DMS 273 (cell line): Measurements from ENCODE around the gene NIF3L1.

Experiments
- DNase-seq: peaks from one replicate; lab custom pipeline; 2025; ENCODE audit not compliant: unreplicated experiment; lab: John Stamatoyannopoulos, UW

Gene NIF3L1, protein sequence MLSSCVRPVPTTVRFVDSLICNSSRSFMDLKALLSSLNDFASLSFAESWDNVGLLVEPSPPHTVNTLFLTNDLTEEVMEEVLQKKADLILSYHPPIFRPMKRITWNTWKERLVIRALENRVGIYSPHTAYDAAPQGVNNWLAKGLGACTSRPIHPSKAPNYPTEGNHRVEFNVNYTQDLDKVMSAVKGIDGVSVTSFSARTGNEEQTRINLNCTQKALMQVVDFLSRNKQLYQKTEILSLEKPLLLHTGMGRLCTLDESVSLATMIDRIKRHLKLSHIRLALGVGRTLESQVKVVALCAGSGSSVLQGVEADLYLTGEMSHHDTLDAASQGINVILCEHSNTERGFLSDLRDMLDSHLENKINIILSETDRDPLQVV

DNA sequence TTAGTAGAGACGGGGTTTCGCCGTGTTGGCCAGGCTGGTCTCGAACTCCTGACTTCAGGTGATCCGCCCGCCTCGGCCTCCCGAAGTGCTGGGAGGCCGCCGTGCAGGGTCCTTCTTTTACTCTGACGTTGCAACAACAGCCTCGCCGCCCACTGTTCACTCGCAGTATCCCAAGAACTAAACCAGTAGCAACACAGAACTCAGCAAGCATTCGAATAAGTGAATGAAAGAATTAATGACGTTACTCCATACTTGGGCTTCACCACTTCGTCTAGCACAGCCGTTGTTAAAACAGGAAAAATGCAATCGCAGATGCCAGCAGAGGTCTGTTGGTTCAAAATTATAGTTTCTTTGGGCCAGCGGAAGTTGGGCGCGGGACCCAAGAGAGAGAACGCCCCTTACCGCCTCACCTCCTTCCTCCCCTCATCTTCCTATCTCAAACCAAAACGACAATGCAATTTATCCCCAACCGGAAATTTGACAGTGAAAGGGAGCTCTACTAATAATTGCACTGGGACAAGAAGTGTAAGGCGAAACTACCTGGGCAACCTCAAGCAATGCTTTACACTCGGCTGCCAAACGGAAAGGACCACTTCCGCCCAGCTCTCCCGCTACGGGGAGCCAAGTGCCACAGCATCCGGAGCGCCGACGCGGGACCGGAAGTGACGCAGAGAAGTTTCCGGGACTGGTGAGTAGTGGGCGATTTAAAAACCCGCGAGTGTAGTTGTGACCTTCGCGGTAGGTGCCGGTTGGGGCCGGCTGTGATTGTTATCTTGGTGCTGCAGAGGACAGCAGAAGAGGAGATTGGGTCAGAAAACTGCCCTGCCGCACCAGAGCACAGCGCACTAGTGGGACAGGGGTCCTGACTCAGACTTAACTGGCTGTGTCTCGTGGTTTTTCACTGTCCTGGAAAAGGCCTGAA, at the start of gene NIF3L1, which contains the start of gene PPIL3:
NIF3L1 (plus strand) TSS at position 668 of the 922 bp plus-strand sequence. CDS start 2,573 bp downstream, outside the sequence.
PPIL3 (minus strand) TSS at position 374 of the 922 bp plus-strand sequence. CDS start 1,462 bp downstream, outside the sequence.
- peak; percentile 99 for DNase-seq

DNA sequence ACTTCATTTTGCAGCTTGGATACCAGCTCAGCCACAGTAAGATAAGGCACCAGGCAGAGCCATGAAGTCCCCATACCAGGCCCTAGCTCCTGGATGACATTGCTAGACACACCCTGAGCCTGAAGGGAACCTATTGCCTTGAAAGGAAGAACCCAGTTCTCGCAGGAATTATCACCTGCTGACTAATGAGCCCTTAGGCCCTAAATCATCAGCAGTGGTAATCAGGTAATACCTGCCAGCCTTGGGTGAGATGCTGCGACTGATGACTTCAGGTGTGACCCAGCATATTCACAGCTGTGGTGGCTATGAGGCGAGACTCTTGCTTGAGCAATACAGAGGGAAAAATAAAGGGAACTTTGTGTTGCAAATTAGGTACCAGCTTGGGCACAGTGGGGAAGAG, 49.7 kb upstream of the NIF3L1 start:
- no peak for DNase-seq

DNA sequence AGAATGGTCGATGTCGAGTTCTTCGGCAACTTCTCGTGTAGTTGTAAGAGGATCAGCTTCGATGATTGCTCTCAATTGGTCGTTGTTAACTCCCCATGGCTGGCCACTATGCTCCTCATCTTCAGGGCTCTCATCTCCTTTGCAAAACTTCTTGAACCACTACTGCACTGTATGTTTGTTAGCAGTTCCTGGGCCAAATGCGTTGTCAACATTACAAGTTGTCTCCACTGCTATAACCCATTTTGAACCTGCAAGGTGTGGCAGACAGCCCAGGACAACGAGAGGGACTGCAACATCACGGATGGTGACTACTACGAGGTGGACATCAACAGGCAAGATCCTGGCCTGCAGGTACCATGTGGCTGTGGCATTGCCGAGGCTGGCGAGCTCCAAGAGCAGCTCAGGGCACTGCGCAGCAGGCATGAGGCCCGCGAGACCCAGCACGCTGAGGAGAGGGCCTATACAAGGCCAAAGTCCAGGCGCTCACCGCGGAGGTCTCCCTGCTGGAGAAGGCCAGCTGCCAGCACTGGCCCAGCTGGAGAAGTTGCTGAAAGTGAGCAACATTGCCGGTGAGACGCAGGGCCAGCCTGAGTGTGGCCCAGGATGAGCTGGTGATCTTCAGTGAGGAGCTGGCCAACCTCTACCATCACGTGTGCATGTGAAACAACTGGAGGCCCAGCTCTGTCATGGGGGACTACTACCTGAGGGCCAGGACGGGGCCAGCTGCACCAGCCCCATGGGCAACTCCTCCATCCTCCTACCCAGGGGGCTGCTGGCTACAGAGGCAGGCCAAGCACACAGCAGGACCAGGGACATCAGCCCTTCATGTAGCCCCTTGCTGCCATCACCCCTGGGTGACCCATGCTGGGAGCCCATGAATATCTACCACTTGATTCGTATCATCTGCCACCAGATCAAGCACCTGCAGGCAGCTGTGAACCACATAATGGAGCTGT, 44.9 kb upstream of the NIF3L1 start:
- DNase-seq, result no peak

DNA sequence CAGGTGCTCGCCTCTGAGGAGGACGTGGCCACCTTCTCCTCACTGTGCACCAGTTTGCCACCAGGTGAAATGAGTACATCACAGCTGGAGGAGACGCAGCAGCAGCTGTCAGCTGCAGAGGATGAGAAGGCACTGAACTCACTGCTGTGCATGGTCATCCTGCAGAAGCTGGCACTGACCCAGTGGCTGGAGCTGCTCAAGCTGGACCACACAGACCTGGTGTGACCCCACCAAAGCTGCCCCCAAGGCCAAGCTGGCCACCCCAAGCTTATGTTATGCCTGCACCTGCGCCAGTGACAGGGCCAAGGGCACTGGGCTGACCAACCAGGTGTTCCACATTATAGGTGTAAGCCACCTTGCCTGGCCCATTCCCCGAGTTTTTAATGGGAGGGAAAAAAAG, 44.0 kb upstream of the NIF3L1 start:
- no peak for DNase-seq

DNA sequence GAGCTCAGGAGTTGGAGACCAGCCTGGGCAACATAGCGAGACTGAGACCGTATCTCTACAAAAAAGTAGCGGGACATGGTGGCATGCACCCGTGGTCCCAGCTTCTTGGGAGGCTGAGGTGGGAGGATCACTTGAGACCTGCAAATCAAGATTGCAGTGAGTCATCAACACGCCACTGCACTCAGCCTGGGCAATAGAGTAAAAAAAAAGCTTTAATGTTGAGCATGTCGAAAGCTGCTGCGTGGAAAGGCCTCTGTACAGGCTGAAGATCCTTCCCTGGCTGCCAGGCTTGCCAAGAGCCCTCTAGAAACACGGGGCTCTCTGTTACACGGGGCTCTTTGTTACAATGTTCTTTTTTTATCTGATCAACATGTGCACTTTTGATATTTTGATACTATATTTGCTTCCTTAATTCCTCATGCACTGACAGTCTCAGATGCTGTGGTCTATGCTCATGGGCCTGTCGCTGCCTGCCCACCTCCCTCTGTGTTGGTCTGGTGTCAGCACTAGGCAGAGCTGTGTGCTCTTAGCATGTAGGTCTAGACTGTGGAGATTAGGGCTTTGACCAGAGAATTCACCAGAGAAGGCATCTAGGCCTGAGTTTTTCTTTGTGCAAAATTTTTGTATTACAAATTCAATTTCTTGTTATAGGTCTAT, 43.4 kb upstream of the NIF3L1 start:
- peak; percentile 9 for DNase-seq

DNA sequence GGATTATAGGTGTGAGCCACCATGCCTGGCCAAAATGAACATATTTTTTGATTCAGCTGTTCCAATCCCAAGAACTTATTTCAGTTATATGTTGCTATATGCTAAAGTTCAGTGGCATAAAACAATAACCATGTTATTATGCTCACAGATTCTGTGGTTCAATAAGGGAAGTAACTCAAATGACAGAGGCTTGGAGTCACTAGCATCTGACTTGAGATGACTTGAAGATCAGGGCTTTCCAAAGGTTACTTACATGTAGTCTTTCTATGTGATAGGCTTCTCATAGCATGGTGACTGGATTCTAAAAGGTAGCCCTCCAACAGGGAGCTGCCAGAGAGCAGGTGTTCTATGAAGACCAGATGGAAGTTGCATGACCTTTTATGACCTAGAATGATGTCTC, 41.9 kb upstream of the NIF3L1 start:
- peak; percentile 10 for DNase-seq

DNA sequence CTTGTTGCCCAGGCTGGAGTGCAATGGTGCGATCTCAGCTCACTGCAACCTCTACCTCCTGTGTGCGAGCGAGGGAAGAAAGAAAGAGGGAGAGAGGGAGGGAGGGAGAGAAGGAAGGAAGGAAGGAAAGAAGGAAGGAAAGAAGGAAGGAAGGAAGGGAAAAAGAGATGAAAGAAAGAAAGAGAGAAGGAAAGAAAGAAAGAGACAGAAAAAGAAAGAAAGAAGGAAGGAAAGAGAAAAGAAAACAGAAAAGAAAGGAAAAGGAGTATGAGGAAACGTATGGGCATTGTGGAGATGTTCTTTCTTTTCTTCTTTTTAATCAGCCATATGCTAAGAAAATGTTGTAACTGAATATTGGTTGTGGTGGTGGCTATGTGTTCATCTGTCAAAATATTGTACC, 41.2 kb upstream of the NIF3L1 start:
- no peak for DNase-seq

DNA sequence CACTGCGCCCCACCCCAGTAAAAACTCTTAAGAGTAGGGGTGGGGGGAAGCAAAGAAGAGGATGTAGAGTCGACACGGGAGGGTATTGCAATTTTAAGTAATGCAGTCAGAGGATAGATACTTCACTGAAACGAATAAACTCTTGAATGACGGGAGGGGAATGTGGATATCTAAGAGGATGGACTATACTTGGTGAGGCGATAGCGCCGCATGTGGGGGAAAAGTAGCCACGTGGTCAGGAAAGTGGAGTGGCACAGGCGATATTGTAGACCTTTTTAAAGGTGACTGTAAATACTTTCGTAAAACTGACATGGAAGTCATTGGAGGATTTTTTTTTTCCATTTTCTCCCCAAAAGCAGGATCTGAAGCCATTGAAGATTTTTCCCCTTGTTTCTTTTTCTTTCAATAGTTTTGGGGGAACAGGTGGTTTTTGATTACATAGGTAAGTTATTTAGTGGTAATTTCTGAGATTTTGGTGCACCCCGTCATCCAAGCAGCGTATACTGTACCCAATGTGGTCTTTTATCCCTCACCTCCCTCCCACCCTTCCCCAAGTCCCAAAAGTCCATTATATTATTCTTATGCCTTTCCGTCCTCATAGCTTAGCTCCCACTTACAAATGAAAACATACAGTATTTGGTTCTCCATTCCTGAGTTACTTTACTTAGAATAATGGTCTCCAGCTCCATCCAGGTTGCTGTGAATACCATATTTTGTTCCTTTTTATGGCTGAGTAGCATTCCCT, 38.5 kb upstream of the NIF3L1 start:
- DNase-seq, result peak; percentile 35

DNA sequence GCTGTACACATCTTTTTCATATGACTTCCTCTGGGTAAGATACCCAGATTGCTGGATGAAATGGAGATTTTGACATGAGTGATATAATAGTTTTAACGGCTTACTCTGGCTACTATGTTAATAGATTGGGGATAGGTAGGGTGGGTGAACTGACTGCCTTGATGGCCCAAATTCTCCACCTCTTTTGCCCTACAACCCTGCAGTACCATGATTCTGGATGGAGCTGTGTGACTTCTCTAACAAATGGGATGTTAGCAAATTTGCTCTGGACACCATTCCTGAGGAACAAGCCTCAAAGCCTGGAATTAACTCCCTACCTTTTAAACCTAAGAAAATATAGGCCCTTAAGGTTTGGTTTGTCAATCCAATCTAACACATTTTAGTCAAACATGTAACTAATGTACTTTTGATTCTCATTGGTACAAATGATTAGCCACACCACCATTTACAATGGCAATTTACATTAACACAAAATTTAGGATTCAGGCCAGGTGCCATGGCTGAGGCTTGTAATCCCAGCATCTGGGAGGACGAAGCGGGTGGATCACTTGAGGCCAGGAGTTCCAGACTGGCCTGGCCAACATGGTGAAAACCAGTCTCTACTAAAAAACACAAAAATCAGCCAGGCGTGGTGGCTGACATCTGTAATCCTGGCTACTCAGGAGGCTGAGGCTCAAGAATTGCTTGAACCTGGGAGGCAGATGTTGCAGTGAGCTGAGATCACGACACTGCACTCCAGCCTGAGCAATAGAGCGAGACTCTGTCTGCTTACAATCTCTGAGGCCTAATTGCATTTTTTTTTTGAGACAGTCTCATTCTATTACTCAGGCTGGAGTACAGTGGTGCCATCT, 37.5 kb upstream of the NIF3L1 start:
- DNase-seq, result peak; percentile 24

DNA sequence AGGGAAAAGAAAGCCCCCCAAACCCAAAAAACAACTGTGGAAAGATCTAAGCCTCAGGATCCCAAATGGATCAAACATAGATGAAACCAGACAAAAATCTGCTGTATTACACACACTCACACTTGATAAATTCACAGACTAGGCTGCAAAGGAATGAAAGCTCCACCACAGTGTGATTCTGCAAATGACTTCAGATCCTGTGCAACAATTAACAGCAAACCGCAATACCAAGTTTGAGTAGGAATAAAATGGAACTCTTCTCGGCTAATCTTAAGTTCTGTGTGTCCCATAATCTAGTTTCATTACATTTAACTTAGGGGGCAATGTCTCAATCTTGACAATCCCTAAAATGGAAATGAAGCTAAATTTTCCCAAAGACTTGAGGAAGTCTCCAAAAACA, 36.6 kb upstream of the NIF3L1 start:
- no peak for DNase-seq

DNA sequence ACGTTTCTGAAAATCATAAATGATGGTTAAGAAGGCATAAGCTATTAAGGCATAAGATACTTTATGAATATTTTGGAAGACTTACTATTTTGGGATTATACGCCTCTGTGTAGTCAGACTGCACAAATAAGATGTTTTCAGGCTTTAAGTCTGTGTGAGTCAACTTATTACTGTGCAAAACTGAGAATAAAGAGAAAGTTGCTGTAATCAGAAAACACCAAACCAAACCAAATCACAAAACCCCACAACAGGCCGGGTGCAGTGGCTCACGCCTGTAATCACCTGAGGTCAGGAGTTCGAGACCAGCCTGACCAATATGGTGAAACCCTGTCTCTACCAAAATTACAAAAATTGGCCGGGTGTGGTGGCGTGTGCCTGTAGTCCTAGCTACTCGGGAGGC, 32.4 kb upstream of the NIF3L1 start:
- DNase-seq, result no peak

DNA sequence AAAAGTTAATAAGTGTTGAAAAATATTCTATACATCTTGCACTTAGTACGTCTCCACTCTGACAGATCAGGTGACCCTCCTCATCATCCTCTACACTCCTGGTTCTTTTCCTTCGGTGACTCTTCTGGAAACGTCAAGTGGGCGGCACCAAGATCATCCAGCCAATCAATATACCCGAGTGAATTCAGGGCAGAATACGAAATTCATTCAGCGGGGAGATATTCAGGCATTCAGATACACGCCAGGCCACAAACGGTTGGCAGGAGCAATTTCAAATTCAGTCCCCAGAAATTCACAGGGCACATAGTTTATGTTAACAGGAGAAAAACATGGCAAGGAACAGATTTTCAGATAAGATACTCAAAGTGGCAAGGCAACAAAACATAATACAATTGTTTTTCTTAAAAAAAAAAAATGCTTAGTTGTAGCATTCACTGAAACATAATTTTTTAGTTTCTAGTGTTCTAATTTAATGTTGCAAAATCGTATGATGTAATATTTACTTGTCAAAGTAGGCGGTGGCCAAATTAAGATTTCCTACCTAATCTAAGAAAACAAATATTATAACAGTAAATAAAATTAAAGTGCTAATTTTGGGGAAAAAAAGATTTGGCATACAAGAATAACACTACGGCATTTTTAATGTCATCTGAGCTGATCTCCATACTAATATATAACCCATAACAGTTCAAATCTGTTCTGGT, 28.9 kb upstream of the NIF3L1 start:
- DNase-seq, result no peak

DNA sequence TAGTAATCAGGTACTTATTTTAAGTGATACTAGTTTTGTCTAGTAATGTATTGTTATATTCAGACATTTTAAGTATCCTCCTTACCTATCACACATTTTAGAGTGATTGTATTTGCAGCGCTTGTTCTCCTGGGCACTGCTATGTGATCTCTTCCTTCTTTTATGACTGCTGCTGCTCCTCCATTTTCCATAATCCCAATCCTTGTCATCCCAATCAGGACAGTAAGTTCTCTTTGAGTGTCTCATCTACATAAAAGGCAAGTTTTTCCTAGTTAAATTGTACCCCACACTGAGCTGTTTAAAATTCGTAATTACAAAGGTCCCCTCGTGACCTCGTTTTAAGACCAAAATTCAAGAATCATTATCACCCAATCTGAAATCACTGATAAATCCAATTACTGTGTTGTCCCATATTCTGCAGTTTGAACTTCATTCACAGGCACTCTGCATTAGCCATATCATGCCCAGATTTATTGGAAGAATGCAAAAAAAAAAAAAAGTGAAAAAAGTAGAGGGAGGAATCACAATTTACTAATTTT, 27.5 kb upstream of the NIF3L1 start:
- DNase-seq, result no peak

DNA sequence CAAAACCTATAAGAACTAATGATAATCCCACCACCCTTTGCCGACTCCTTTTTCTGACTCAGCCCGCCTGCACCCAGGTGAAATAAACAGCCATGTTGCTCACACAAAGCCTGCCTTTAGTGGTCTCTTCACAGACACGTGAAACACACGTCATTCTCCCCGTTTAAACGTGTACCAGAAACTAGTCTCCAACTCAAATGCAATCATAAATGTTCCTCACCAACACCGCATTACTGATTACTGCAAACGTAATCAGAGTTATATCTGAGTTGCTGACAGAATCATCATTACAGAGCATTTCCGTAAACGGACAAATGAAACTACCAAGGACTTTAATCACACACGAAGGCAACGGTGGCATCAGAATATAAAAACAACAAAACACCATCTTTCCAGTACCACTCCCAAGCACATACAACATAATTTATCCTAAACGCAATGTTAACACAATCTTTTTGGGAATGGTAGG, 26.6 kb upstream of the NIF3L1 start:
- DNase-seq, result peak; percentile 71

DNA sequence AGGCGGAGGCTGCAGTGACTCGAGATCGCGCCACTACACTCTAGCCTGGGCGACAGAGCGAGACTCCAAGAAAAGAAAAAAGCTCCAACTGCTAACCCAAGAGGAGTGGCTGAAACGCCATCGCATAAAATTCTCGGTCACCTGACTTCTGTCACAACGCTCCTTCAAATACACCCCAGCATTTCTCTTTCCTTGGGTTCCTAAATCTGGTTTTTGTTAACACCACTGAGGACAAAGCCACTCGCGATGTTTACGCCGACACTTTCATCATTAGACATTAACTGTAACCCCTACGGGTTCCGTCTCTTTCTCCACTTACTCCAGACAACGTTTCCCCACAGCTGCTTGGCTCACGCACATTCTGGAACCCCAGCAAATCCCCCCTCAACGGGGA, 25.4 kb upstream of the NIF3L1 start:
- DNase-seq, result peak; percentile 57

DNA sequence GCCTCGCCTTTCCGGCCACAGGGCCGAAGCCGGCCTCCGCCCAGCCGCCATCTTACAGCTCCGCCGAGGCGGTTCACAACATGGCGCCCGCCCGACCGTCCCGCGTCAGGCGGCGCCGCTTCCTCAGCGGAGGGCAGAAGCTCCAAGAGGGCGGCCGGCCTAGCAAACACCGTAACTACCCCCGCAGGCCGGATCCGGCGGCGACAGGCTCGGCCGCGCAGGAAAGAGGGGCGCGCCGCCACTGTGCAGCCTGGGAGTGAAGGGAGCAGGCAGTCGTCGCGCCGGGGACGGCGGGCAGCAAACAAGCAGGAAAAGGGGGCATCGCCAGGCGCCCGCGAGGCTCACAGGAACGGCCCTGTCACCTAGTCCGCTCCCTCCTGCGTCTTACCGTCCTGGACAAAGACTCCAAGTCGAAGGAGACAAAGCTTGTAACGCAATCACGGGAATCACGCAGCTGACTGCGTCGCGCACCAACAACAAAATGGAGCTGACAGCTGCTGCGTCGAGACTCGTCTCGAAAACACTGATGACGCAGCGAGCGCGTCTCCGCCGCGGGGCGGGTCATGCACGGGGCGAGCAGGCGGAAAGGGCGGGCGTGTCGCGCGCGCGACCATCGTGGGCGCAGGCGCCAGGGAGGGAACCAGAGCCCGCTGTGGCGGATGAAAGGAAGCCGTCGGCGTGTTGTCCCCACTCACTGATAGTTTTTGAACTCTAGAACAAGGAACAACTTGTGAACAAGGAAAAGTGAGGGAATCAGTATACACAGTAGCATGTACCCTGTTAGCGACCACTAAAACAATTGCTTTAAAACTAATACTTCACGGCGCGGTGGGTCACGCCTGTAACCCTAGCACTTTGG, 24.8 kb upstream of the NIF3L1 start, which contains the start of gene CLK1:
CLK1 (minus strand) TSS at position 483 of the 859 bp plus-strand sequence. CDS start 2,796 bp downstream, outside the sequence.
- DNase-seq, result peak; percentile 98

DNA sequence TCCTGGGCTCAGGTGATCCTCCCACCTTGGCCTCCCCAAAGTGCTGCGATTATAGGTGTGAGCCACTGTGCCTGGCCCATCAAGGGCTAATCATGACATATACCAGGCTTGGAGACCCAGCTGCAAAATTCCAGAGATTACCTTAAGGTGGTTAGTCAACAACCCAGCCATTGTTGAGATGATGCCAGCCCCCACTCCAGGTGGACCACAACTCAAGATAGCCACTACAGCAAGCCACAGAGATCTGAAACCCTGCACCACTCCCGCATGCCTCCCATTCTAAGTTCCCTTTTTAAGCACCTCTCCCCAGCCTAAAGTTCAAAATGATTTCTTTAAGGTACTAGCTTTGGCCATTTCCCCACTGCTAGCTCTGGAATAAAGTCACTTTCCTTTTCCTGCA, 20.2 kb upstream of the NIF3L1 start:
- no peak for DNase-seq
